ENCODE results near the gene CFAP299.

The CFAP299 gene

DNA sequence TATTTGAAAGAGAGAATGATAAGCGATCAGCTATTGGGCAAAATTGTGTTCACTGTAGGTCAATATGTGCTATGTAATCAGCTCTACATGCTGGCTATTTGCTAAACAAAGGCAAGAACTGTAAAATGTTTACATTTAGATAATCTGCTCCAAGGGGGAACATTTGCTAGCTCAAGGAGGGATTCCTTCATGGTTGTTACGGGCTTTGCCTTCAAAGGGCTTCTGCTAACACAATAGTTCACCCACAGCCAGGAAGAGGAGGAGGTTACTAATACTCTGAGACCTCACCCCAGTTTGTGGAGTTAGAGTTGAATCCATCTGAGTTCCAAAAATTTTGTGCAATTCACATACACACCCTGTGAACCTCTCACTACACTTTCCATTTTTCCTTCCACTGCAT, 587.4 kb downstream of the CFAP299 start:
- no peak for DNase-seq (ENCODE audit: low read depth in 2 of 2)

- no peak for DNase-seq (ENCODE audit: low read depth in 2 of 2)
Measured at GRCh38 chr4:80925293-80925692, 589.8 kb downstream of the CFAP299 start.

- no peak for DNase-seq (ENCODE audit: low read depth in 2 of 2)
Measured at GRCh38 chr4:80926446-80926845, 590.9 kb downstream of the CFAP299 start.

DNA sequence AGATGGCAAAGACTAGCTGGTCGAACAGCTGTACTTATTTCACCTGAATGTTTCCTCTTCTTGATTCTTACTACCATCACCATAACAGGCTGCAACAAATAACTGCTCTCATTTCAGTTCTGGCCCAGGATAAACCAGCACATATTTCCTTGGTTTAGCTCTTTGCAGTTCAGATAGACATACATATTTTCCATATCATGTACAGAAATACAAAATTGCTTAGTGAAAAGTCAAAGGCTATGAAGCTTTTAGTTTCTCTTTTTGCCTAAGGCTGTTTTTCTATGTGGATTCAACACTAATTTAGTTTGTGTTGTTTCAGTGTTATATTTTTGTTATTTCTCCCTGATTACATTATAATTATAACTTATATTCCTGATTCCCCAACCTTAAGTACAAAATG, 591.4 kb downstream of the CFAP299 start:
- no peak for DNase-seq (ENCODE audit: low read depth in 2 of 2)

DNA sequence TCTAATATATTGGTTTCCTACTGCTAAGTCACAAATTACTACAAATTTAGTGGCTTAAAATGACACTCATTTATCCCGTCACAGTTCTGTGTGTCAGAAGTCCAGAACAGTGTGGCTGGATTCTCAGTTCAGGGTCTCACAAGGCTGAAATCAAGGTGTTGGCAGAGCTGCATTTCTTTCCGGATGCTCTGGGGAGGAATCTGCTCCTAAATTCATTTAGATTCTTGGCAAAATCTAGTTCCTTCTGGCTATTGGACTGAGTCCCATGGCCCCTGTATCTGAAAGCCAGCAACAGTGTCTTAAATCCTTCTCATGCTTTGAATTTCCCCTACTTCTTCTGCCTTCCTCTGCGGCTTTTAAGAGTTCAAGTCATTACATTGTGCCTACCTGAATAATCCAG, 591.9 kb downstream of the CFAP299 start:
- no peak for DNase-seq (ENCODE audit: low read depth in 2 of 2)

DNA sequence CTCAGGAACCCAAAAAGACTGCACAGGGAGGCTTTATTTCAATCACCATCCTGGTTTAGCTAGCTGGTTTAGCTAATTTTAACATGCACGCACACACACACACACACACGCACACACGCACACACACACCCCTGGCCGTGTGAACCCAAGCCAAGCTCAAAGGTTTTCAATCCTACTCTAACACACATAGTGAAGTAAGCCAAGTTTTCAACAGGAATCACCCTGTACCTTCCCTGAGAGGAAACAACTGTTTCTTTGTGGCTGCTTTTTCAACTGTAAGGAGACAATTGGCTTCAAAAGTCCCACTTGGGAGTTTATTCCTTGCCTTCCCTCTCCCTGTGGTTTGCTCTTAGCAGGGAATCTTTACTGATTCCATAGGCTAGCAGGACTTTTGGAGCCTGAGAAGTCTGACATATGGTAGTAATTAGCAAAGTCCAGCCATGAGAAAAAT, 596.1 kb downstream of the CFAP299 start:
- DNase-seq (ENCODE audit: low read depth in 2 of 2), result no peak

DNA sequence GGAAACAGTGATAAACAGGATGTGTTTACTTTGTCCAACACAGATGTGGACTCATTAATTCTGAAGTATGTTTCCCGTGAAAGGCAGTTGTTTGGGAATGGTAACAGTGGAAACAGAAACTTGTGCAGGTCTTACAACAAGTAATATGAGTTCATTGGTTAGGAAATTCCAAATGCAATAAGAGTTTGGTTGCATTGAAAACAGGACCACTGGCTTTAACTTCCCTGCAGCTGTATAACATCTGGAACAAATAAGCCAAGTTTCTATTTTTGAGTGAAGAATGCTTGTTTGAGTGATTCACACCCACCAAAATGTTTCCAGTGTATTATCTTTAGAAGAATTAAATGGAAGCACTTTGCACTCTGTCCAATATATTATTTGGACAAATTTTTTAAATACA, 612.6 kb downstream of the CFAP299 start:
- no peak for DNase-seq (ENCODE audit: low read depth in 2 of 2)

DNA sequence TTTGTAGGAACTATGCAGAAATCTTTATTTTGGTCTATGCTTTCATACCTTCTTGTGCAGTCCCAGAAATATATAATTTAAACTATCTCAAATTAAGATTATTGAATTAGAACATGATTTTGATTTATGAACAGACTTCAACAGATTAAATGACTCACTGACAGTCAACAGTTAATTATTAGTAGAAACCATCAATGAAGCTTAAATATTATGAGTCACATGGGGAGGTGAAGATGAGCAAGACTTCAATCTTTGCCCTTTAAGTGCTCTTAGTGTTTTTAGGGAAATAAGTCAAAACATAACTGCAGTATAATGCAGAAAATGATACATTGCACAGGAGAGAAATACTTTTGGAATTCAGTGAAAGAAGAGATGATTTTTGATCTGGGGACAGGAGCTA, 613.5 kb downstream of the CFAP299 start:
- DNase-seq (ENCODE audit: low read depth in 2 of 2), result no peak

DNA sequence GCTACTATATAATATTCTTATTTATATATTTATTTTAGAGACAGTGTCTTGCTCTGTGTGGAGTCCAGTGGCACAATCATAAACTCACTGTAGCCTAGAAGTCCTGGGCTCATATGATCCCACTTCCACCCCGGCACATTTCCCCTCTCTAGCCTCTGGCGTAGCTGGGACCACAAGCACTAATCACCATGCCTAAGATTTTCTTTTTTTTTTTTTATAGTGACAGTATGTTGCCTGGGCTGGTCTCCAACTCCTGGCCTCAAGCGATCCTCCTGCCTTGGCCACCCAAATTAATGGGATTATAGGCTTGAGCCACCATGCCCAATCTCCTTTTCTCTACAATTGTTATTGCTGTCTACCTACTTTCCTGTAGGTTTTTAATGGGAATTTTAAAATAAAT, 620.9 kb downstream of the CFAP299 start:
- DNase-seq (ENCODE audit: low read depth in 2 of 2), result no peak

DNA sequence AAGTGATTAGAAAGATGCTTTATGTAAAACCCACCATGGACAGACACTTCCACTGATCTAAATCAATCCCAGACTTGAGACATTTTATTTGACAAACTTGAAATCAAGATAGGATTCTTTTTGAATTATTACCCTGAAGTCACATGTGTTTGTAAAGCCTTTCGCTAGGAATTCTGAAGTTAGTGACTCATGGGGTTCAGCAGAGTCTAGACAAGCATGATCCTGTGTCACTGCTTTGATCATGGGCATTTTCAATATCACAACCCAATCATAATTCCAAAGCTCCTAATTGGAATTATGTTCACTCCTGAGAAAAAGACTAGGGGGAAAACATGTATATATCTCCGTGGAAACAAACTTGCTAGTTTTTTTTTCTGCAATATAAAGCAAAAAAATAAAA, 627.5 kb downstream of the CFAP299 start:
- DNase-seq (ENCODE audit: low read depth in 2 of 2), result no peak

DNA sequence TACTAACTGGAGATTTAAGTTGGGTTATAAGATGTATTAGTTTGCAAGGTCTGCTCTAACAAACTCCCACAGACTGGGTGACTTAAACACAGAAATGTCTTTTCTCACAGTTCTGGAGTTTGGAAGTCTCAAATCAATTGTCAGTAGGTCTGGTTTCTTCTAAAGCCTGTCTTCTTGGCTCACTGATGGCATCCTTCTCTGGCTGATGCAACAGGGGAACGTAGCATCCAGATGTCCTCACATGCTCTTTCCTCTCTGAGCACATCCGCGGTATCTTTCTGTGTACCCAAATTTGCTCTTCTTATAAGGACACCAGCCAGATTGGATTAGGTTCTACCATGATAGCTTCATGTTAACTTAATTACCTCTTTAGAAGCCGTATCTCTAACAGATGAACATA, 631.8 kb downstream of the CFAP299 start:
- DNase-seq (ENCODE audit: low read depth in 2 of 2), result no peak

- DNase-seq (ENCODE audit: low read depth in 2 of 2), result no peak
Measured at GRCh38 chr4:80980239-80980638, 644.7 kb downstream of the CFAP299 start.

- no peak for DNase-seq (ENCODE audit: low read depth in 2 of 2)
Measured at GRCh38 chr4:80986011-80986410, 650.5 kb downstream of the CFAP299 start.

- DNase-seq (ENCODE audit: low read depth in 2 of 2), result no peak
Measured at GRCh38 chr4:80989921-80990544, 654.5 kb downstream of the CFAP299 start.

GRCh38 chr4:80990851-80991250, 655.3 kb downstream of the CFAP299 start:
- no peak for DNase-seq (ENCODE audit: low read depth in 2 of 2)

DNA sequence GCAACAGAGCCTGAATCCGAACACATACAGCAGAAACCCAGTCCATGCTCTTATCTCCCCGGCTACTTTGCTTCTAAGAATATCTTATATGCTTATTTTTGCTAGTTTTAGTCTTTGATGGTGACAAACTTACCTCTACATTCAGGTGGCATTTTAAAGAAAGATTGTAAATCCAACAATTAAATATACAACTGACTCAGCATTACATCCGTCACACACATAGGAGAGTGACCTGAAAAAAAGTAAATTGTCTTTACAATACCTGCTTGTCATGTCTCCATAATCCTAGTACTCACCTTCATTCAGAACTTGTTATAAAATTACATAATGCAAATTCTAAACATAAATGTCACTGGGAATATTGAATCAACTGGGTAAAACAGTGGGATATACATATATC, 664.4 kb downstream of the CFAP299 start:
- DNase-seq (ENCODE audit: low read depth in 2 of 2), result no peak

DNA sequence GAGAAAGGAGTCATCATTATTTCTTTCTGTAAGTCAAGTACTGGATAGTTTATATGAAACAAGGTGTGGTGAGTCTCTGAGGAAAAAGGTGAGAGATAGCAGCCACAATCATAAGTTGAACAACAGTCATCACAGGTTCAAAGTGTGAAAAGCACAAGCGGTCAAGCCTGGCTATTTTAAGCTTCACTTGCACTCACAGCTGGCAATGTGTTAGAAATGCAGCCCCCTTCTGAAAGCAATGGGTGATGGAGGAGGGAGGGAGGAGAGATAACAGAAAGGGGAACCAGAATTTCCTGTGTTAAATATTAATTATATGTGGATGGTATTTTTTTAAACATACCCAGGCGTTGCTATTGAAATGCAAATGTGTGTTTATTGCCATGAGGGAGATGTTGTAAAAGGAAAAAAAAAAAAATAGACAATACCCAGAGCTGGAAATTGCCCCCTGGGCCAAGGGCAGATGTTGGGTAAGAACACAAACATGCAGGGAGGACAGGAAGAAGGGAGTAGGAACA, 668.1 kb downstream of the CFAP299 start:
- DNase-seq (ENCODE audit: low read depth in 2 of 2), result no peak

GRCh38 chr4:81007417-81007816, 671.9 kb downstream of the CFAP299 start:
- DNase-seq (ENCODE audit: low read depth in 2 of 2), result no peak

Data from stimulated activated CD8-positive, alpha-beta memory T cell treated with anti-CD3 and anti-CD28 coated beads, Interleukin-2, amount 100 ng/mL, for 1 hour (primary cell).